ENCODE data around the gene HMGXB4. TPM values are rescaled to one million over a fixed set of nuclear protein-coding genes. Genes with fewer than 3 reads are reported as not detected.
"Not testable (repeated sequence)": the region's sequence is repeated elsewhere in the genome, so short reads cannot be mapped to it uniquely, and the experiment has no call there.

HMGXB4 gene
- total RNA-seq = 10.4 and 12.5 TPM in 2 replicates
- polyA plus RNA-seq (2012) = 8.0 TPM

DNA sequence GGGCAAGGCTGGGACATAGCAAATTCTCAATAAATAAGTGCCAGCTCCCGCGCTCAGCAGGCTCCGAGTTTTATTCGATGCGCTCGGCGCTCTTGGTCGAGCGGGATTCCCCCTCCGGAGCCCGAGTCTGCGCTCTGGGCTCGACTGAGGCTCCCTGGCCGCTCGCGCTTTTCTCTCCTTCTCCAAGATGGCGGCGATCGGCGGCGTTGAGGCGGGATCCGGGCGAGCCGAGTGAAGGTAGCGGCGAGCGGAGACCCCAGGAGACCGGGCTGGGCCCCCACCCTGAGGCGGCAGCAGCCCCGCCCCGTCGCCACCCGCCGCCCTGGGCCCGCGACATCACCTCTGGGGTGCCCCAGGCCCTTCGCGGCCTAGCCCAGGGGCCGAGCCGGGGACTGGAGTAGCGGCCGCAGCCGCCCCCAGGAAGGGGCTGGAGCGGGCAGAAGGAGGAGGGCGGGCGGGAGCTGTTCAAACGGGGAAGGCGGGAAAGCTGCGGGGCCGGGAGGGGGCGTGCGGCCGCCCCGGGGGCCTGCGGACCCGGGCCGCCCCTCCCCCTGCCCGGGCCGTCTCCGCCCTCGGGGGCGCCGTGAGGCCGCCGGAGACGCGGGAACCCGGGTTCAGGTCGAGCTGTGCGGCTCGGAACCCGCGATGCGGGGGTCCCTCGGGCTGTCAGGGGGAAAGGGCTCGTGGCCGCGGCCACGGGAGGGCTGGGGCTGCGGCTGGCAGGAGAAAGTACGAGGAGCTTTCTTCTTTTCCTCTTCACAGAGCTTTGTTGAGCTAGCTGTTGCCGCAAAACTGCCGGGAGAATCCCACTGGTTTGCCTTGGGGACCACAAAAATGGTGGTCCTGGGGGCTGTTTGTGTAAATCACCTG is at the start of gene HMGXB4:
TSS of gene HMGXB4 (plus strand) at position 173 of the 870 bp plus-strand sequence. CDS start 4,898 bp downstream, outside the sequence.
- DNase-seq (ENCODE audit: low read depth) = peak; percentile 94

DNA sequence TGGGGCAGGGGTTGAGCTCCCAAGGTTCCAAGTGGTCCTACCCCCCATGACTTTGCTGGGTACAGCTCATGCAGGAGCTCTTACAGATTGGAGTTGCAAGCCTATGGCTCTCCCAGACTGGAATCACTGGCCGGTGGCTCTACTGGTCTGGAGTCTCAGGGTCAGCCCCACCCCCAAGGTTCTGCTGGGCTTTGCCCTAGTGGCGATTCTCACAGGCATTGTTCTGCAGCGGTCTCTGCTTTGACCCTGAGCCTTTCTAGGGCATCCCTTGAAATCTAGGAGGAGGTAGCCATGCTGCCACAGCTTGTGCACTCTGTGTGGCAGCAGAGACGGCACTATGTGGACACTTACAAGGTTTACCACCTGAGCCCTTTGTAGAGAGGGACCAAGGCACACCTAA is 49.3 kb upstream of the HMGXB4 start:
- DNase-seq (ENCODE audit: low read depth) = no peak

- no peak for DNase-seq (ENCODE audit: low read depth)
These were observed 48.1 kb upstream of the HMGXB4 start for GRCh38 chr22:35209203-35209602.

DNA sequence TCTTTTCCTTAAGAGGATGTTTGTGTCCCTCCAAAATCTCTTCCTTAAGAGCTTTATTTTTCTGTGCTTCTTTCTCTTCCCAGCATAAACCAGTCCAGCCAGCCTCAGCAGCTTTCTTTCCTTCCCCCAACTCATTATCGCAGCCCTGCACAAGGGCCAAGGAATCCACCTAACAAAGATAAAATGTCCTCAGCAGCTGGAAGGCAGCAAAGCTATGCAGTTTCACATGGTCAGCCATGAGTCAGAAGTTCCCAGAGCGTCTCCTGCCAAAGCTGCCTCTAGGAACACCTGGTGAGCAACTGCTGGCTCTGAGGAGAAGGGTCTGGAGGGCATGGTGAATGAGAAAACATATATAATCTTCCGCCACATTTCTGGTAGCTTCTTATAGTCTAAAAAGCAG is 45.3 kb upstream of the HMGXB4 start:
- peak; percentile 77 for DNase-seq (ENCODE audit: low read depth)

- no peak for DNase-seq (ENCODE audit: low read depth)
These were observed 44.3 kb upstream of the HMGXB4 start for GRCh38 chr22:35212996-35213395.

- DNase-seq (ENCODE audit: low read depth) = no peak
These were observed 42.3 kb upstream of the HMGXB4 start for GRCh38 chr22:35214968-35215367.

- no peak for DNase-seq (ENCODE audit: low read depth)
These were observed 41.3 kb upstream of the HMGXB4 start for GRCh38 chr22:35215993-35216392.

- DNase-seq (ENCODE audit: low read depth) = no peak
These were observed 39.8 kb upstream of the HMGXB4 start for GRCh38 chr22:35217527-35217926.

DNA sequence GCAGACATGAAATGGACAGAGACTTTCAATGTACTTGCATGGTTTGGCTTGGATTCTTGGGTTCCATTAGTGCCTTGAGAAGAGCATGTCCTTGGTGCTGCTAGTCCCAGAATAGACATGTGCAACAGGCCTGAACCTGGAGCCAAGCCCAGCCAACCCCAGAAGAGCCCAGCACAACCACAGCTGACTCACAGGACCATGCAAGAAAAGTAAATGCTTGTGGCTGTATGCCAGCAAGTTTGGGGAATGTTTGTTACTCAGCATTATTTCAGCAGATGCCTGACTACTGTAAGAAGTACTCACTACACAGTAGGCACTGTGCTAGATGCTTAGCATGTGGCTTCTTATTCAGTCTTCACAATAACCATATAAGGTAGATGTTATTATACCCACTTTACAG is 39.2 kb upstream of the HMGXB4 start:
- peak; percentile 53 for DNase-seq (ENCODE audit: low read depth)

GRCh38 chr22:35219012-35219411 is 38.3 kb upstream of the HMGXB4 start:
- DNase-seq (ENCODE audit: low read depth) = peak; percentile 73

DNA sequence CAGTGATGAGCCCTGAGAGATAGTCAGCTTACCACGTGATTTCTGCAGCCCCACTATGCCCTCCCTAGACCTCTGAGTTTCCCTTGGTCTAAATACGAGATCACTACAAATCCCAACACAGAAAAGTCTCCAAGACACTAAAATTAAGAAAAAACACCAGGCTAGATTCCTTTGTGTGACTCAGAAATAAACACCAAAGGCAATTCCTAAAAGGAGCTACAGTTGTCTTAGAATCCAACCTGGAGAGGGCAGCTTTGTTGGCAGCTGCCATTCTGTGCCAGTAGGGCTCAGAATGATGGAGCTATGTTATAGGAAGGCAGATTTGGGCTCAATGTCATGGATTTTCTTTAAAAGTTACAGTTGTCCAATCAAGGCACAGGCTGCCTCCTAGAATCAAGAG is 37.1 kb upstream of the HMGXB4 start:
- DNase-seq (ENCODE audit: low read depth) = no peak

DNA sequence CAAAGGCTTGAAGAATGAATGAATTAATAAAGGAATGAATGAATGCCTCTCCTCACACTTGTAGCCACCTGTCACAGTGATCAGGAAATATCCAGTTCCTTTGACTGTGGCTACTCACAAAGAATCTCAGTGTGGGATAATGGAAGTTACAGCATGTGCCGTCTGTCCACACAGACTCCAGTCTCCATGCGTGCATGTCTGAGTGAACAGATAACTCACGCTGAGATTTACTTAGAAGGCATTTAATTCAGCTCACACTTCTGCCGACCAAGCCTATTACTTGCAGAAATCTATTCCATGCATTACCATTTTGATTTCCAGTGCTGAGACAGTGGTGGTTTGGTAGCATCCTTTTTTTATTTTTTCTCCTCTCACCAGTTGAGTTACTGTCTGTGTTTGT is 32.3 kb upstream of the HMGXB4 start:
- no peak for DNase-seq (ENCODE audit: low read depth)

- DNase-seq (ENCODE audit: low read depth) = no peak
These were observed 30.2 kb upstream of the HMGXB4 start for GRCh38 chr22:35226958-35227647.

DNA sequence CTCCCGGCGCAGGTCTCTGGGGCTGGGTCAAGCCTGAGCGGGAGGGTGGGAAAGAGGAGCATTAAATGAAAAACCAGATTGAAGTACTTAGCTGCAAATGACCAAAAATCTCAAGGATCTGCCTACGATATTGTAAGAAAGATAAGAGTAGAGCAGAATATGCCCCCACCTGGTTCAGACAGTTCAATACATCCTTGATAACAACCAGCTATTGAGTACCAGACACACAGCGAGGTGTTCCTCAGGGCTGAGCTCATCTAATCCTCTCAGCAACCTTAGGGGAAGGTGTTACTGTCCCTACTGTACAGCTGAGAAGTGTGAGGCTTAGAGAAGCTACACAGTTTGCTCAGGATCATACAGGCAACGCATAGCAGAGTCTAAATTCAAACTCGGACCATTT is 27.4 kb upstream of the HMGXB4 start:
- no peak for DNase-seq (ENCODE audit: low read depth)

- no peak for DNase-seq (ENCODE audit: low read depth)
These were observed 26.9 kb upstream of the HMGXB4 start for GRCh38 chr22:35230417-35230816.

DNA sequence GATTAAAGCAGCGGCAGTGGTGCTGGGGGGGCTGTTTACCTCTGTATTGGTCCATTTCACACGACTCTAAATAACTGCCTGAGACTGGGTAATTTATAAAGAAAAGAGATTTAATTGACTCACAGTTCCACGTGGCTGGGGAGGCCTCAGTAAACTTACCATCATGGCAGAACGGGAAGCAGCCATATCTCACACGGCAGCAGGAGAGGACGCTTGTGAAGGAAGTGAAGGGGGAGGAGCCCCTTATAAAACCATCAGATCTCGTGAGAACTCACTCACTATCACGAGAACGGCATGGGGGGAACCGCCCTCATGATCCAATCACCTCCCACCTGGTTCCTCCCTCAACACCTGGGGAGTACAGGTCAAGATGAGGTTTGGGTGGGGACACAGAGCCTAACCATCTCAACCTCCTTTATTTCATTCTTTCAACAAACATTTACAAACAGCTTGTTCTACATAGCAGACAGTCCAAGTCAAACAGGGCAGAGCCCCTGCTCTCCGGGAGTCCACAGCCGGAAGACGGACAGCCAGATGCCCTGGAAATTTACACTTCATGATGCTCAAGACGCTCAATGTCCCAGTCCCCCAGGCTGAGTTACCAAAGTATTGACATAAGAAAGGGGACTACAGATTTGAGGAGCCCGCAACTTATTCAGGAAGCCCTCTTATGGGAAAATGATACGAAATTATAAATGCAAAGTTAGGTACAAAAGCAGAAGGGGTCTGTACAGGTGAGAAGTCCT is 26.3 kb upstream of the HMGXB4 start:
- DNase-seq (ENCODE audit: low read depth) = no peak

GRCh38 chr22:35231585-35232084 is 25.7 kb upstream of the HMGXB4 start:
- DNase-seq (ENCODE audit: low read depth) = peak; percentile 71

- DNase-seq (ENCODE audit: low read depth) = not testable (repeated sequence)
These were observed 18.5 kb upstream of the HMGXB4 start for GRCh38 chr22:35238749-35239148.

DNA sequence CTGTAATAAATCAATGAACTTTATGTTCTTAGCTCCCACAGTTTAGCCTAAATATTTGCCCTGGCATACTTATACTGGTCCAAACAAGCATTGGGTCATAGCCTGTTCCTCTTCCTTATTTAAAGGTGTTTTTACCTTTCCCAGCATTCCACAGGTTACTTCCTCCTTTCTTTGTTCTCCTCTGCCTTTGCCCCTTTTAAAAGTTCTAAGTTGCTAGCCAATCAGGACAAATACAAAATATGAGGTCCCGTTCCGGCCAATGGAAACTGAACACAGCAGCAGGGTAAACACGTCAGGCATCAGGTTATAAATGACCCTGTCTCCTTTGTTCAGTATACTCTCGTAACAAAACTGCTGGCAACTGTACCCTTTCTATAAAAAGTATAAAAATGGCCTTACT is 12.8 kb upstream of the HMGXB4 start:
- DNase-seq (ENCODE audit: low read depth) = not testable (repeated sequence)

DNA sequence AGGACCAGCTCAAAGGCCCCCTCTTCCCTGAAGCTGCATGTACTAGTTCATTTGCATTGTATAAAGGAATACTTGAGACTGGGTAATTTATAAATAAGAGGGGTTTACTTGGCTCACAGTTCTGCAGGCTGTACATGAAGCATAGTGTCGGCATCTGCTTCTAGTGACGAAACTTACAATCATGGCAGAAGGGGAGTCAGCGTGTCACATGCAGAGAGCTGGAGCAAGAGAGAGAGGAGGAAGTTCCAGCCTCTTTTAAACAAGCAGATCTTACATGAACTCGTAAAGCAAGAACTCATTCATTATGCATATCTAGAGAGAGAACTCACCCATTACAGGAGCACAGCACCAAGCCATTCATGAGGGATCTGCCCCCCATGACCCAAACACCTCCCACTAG is 7.1 kb upstream of the HMGXB4 start:
- no peak for DNase-seq (ENCODE audit: low read depth)

DNA sequence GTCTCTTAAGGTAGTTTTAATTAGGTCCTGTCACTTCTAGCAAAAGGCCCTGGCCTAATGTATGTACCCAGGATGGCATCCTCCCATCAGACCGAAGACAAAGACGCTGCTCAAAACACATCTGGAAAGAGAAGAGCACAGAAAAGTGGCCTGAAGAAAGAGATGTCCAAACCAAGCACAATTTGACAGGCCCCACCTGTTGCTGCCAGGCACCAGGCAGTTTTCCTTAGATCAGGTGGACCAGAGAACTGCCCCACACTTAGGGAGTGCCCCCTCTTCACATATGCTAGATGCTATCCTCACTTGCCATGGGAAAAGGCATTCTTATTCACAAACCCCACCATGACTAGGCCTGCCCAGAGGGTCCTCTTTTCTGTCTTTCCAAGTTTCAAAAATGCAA is 3.3 kb upstream of the HMGXB4 start:
- DNase-seq (ENCODE audit: low read depth) = no peak

- DNase-seq (ENCODE audit: low read depth) = no peak
These were observed 332 bp upstream of the HMGXB4 start for GRCh38 chr22:35257002-35257320.

Measured in myocyte (in vitro differentiated cells).